GM18951 (cell line): ENCODE results near the gene IFITM1.

Experiments used
- POLR2A ChIP-seq: IDR thresholded peaks from 4 replicates; pipeline ENCODE4 v1.6.1; 2011; ENCODE audit warnings: mild to moderate bottlenecking; ENCODE audit not compliant: insufficient read length, insufficient read depth; ENCODE audit errors: extremely low read depth
- in situ Hi-C: fragments of 300-500 bp; cut with MboI; formaldehyde crosslinking; loops from one replicate; pipeline ENCODE4 v1.12.0; 2022; ENCODE audit warnings: low sequenced_read_pairs, mixed read lengths, inconsistent platforms; ENCODE audit not compliant: unreplicated experiment

Gene IFITM1

GRCh38 chr11:295351-296170 is 18.3 kb upstream of the IFITM1 start:
- no peak for TF ChIP-seq POLR2A
- in situ Hi-C loops = no loop called here

- in situ Hi-C loops = no loop called here
Observed at GRCh38 chr11:296171-297050, 17.4 kb upstream of the IFITM1 start.

GRCh38 chr11:297051-297585 is 16.7 kb upstream of the IFITM1 start:
- no peak for TF ChIP-seq POLR2A
- in situ Hi-C loops = no loop called here

More at GRCh38 chr11:296171-297050, 17.4 kb upstream of the IFITM1 start:
- TF ChIP-seq POLR2A = no peak

GRCh38 chr11:297586-298405 is 16.0 kb upstream of the IFITM1 start:
- in situ Hi-C loops = no loop called here
- no peak for TF ChIP-seq POLR2A

GRCh38 chr11:298406-299065 is 15.3 kb upstream of the IFITM1 start:
- in situ Hi-C loops = no loop called here
- TF ChIP-seq POLR2A = no peak

GRCh38 chr11:299081-299891 is 14.6 kb upstream of the IFITM1 start, which contains the start of gene IFITM5:
TSS of gene IFITM5 (minus strand) at chr11:299526. CDS start at chr11:299490, 36 bp downstream.
- in situ Hi-C loops = no loop called here
- no peak for TF ChIP-seq POLR2A

GRCh38 chr11:299951-300735 is 13.7 kb upstream of the IFITM1 start:
- TF ChIP-seq POLR2A = no peak
- in situ Hi-C loops = no loop called here

GRCh38 chr11:303363-303762 is 10.5 kb upstream of the IFITM1 start:
- in situ Hi-C loops = no loop called here
- no peak for TF ChIP-seq POLR2A

GRCh38 chr11:304061-304506 is 9.8 kb upstream of the IFITM1 start:
- in situ Hi-C loops = no loop called here

GRCh38 chr11:304915-305843 is 8.7 kb upstream of the IFITM1 start:
- in situ Hi-C loops = no loop called here
- no peak for TF ChIP-seq POLR2A

More at GRCh38 chr11:304061-304506, 9.8 kb upstream of the IFITM1 start:
- TF ChIP-seq POLR2A = no peak

- in situ Hi-C loops = no loop called here
- no peak for TF ChIP-seq POLR2A
Observed at GRCh38 chr11:305844-306211, 8.0 kb upstream of the IFITM1 start.
